DMS53 (cell line): ENCODE results near the gene ACP2.
A peak's percentile ranks its signal among the peaks of the same experiment; 100 is the strongest.

ENCODE experiments used
- DNase-seq: peaks from one replicate; lab custom pipeline; 2025; lab: John Stamatoyannopoulos, UW

The ACP2 gene

GRCh38 chr11:47248664-47249377 lies at the start of gene ACP2:
Gene ACP2, minus strand, starts transcription at chr11:47248814. Its CDS starts 25 bp downstream, at chr11:47248789.
- peak; percentile 93 for DNase-seq

GRCh38 chr11:47296045-47296444 lies 47.4 kb upstream of the ACP2 start:
- no peak for DNase-seq

- no peak for DNase-seq
These were observed 46.8 kb upstream of the ACP2 start for GRCh38 chr11:47295385-47295784.

GRCh38 chr11:47289856-47290255 lies 41.2 kb upstream of the ACP2 start:
- no peak for DNase-seq

GRCh38 chr11:47288066-47288465 lies 39.5 kb upstream of the ACP2 start:
- DNase-seq = no peak

- no peak for DNase-seq
These were observed 37.6 kb upstream of the ACP2 start for GRCh38 chr11:47285969-47286770.

GRCh38 chr11:47284151-47284550 lies 35.5 kb upstream of the ACP2 start:
- no peak for DNase-seq

- DNase-seq = no peak
These were observed 33.8 kb upstream of the ACP2 start for GRCh38 chr11:47282462-47282861.

GRCh38 chr11:47280860-47281259 lies 32.2 kb upstream of the ACP2 start:
- DNase-seq = no peak

GRCh38 chr11:47280099-47280498 lies 31.5 kb upstream of the ACP2 start:
- DNase-seq = no peak

- DNase-seq = no peak
These were observed 30.2 kb upstream of the ACP2 start for GRCh38 chr11:47278769-47279168.

- DNase-seq = no peak
These were observed 29.4 kb upstream of the ACP2 start for GRCh38 chr11:47278058-47278457.

- DNase-seq = no peak
These were observed 28.3 kb upstream of the ACP2 start for GRCh38 chr11:47276923-47277322.

GRCh38 chr11:47274495-47275235 lies 26.1 kb upstream of the ACP2 start:
- no peak for DNase-seq

- no peak for DNase-seq
These were observed 24.1 kb upstream of the ACP2 start for GRCh38 chr11:47272706-47273105.

- no peak for DNase-seq
These were observed 23.5 kb upstream of the ACP2 start for GRCh38 chr11:47271961-47272661.

GRCh38 chr11:47271328-47271727 lies 22.7 kb upstream of the ACP2 start:
- DNase-seq = no peak

- peak; percentile 61 for DNase-seq
These were observed 22.0 kb upstream of the ACP2 start for GRCh38 chr11:47270331-47271271.

GRCh38 chr11:47269829-47270305 lies 21.3 kb upstream of the ACP2 start, which contains the start of gene MADD:
Gene MADD, plus strand, starts transcription at chr11:47270133.
- peak; percentile 92 for DNase-seq

- peak; percentile 92 for DNase-seq
These were observed 20.6 kb upstream of the ACP2 start for GRCh38 chr11:47269002-47269828.
